GM19193 (cell line): ENCODE results near the gene LRRC45.

Experiments
- POLR2A ChIP-seq: IDR thresholded peaks from 4 replicates; pipeline ENCODE4 v1.6.1; 2011; ENCODE audit not compliant: insufficient read depth, insufficient read length; ENCODE audit errors: extremely low read depth

The LRRC45 gene

GRCh38 chr17:82018152-82018988 lies 4.7 kb upstream of the LRRC45 start:
- TF ChIP-seq POLR2A = no peak

DNA sequence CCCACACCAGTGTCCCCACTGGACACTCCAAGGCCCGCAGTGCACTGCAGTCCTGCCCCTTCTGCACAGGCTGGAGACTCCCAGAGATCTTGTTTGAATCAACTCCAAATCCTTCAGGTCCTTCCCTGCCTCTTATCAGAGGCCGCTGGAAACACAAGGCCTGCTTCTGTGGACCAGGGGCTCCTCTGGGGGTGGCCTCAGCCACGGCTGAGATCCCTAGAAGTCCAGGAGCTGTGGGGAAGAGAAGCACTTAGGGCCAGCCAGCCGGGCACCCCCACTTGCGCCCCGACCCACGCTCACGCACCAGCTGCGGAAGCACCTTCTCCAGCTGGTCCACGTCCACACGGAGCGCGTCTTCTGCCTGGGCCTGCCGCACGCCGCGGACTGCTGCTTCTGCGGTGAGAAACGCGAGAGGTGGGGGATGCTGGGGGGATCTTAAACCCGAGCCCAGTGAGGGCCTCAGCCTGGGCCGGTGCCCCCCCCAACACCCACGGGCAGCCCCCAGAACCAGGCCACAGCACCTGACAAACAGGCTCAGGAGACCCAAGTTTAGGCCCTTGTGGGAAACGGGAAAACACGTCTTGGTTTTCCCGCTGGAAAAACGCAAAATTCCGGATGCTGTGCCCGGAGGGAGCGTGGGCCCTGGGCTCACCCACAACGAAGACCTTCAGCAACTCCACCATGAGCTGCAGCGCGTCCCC lies 4.0 kb upstream of the LRRC45 start:
- no peak for TF ChIP-seq POLR2A

DNA sequence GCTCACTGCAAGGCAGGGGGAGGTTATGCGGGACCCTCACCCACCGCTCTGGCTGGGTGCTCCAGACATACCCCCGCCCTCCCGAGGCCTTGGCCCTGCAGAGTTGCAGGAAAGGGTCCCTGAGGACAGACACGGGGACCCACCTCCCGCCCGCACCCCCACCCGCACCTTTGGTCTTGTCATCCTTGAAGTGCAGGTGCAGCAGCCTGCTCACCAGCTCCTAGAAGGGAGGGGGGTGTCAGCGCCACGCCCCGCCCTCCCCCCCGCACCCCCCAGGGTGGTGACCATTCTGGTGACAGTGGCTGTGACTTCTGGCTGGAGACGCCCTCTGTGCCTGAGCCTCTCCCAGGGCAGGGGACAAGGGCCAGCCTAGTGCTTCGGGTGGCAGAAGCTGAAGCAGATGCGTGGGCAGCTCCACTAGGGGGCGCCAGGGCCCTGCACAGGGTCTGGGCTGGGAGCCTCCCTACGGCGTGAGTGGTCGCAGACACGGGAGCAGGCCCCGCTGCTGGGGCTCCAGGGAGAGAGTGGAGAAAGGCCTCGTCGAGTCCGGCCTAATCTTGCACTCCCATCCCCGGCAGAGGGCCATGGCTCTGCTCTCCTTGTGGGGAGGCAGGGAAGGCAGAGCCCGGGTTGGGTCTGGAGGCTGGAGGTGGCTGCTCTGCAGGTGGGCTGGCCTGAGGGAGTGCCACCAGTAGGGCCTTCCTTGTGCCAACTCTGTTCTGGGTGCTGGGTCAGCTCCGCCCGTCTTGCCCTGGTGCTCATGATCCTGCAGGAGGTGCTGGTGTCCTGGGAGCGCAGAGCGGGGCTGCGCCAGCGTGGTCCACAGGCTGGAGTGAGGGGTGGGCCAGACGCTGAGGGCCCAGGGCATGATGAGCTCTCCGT lies 3.2 kb upstream of the LRRC45 start:
- TF ChIP-seq POLR2A = no peak

GRCh38 chr17:82020572-82021106 lies 2.5 kb upstream of the LRRC45 start:
- no peak for TF ChIP-seq POLR2A

DNA sequence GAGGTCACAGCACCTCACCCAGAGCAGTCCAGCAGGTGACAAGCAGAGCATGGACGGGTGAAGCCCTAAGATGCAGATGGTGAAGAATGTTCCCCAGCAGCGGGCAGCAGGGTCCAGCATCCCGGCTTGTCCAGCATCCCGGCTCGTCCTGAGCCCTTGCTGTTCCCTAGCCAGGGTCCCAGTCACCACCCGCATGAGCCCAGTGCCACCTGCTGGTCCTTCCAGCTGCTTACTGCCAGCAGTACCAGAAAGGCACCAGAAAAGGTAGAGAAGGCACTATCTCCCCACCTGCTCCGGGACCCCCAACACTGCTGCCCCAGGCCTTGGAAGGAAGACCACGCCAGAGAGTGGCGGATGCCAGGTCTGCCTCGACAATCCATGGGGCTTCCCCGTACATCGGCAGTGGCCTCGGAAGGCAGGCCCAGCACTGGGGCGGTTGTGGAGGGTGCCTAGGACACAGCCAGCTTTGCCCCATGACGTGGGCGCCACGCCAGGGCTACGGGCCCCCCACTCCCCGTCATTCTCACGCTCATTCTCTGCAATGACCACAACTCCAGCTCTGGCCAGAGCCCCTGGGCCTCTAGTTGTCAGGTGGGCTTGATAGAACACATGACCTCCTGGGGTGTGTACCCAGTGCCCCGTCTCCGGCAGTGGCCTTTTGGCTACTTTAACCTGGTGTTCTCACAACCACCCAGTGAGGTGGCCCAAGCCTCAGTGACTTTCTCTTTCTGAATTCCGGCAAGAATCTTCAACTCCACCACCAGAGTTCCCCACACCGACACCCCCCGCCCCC lies 1.8 kb upstream of the LRRC45 start:
- no peak for TF ChIP-seq POLR2A

DNA sequence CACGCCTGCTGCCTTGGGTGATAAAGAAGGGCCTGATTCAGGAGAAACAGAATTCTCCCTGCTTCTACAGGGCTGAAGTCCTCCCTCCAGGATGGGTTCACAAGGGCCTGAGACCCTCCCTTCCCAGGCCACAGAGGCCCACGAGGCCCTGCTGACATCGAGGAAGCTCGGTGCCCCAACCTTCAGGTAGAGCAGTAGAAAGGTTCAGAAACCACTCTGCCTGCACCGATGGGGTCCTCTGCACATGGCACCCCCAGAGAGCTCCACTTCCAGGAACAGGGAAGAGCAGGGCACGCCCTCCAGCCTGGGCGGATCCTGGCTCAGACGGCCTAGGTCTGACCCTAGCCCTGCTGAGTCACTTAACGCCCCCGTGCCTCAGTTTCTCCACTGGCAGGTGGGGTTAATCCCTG lies 1.2 kb upstream of the LRRC45 start:
- no peak for TF ChIP-seq POLR2A

DNA sequence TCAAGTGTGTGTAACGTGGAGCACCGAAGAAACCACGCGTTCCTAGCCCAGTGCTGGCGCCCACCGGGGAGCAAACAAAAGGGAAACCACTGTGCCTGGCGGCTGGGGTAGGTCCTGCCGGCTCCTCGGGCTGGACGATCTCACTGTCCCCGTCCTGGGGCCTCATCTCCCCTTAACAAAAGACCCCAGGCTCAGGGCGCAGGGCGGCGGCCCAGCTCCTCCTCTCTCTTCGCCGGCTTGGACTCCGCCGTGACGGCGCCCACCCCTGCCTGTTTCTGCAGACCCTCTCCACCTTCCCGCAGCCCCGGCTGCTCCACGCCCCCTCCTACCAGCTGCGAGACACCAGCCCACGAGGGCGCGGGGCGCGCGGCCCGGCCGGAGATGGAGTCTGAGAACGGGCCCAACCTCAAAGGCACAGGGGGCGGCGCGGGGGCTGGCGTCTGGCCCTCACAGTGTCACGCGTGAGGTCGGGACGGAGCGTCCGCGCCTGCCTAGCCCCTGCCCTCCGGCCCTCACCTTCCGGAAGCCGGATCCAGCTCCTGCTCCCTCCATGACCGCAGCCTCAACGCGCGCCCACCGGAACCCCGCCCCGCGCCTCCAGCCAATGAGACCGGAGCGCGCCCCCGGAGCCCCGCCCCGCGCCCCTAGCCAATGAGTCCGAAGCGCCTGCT lies 660 bp upstream of the LRRC45 start, which contains the start of gene CENPX:
CENPX (minus strand) TSS at position 569 of the 671 bp plus-strand sequence; CDS start at position 552, 17 bp downstream.
- TF ChIP-seq POLR2A = peak; percentile 67

GRCh38 chr17:82023447-82024241 lies 539 bp downstream of the LRRC45 start:
- TF ChIP-seq POLR2A = no peak

DNA sequence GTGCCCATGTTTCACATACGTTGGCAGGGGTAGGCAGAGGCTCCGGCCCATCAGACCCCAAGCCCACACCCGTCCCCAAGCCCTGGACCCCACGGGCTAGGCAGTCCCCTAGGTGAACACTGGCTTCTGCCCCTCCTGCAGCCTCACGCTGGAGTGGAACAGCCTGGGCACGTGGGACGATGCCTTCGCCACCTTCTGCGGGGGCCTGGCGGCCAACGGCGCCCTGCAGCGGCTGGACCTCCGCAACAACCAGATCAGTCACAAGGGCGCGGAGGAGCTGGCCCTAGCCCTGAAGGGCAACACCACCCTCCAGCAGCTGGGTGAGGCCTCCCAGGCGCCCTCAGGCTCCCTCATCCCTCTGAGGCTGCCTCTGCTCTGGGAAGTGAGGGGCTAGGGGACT lies 1.8 kb downstream of the LRRC45 start:
- TF ChIP-seq POLR2A = no peak

- TF ChIP-seq POLR2A = no peak
These were observed 2.4 kb downstream of the LRRC45 start for GRCh38 chr17:82025401-82026107.

DNA sequence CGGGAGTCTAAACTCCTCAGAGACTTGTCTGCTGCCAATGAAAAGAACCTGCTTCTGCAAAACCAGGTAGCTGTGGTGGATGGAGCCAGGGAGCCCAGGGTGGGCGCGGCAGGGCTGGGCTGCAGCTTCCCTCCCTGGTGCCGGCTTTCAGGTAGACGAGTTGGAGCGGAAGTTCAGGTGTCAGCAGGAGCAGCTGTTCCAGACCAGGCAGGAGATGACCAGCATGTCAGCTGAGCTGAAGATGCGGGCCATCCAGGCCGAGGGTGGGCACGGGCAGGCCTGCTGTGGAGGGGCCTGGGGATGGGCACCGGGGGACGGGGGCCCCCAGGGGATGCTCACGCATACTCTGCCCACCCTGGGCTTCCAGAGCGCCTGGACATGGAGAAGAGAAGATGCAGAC lies 5.1 kb downstream of the LRRC45 start:
- no peak for TF ChIP-seq POLR2A

DNA sequence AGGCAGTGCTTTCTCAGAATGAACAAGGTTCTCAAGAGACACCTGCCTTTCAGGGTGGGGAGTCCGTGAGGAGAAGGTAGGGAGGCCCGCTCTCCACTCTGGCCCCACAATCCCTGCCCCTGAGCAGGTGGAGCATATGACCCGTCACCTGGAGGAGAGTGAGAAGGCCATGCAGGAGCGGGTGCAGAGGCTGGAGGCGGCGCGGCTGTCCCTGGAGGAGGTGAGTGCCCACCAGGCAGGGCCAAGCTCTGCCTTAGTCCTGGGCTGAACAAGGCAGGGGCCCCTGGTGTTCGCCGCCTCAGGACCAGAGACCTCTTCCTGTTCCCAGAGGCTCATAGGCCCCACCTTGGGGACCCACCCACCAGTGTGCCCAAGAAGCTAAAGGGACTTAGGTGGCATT lies 5.9 kb downstream of the LRRC45 start:
- TF ChIP-seq POLR2A = no peak
